ENCODE results near the gene PRR15L. TPM values are rescaled to one million over a fixed set of nuclear protein-coding genes. Genes with fewer than 3 reads are reported as not detected.

PRR15L gene
- total RNA-seq, 2 donors from 2014 or later, result 0.57 to 0.60 TPM

- WGBS, 2 experiments (ENCODE audit: insufficient coverage in 1 of 2, insufficient read length in 1 of 2), result 92 to 95% methylated on average over 3 to 4 of the region's 4 CpGs
- peaks cover 23% of the 10 kb centered on the region for H3K4me1 ChIP-seq (ENCODE audit: control insufficient read depth, insufficient read depth, low read length)
- peaks cover 38% of the 10 kb centered on the region for H3K4me1 Mint-ChIP-seq
These were observed 37.0 kb upstream of the PRR15L start for GRCh38 chr17:47994724-47995123.

GRCh38 chr17:47993964-47994363 lies 36.3 kb upstream of the PRR15L start:
- Mint-ChIP-seq H3K36me3 (ENCODE audit: low read depth) (no peaks in the 10 kb centered on the region), H3K4me1 (peaks cover 41% of the 10 kb centered on the region), H3K9me3 (no peaks in the 10 kb centered on the region), H3K4me3 (no peak overlapping the region), H3K27ac (no peak overlapping the region), H3K27me3 (ENCODE audit: insufficient read depth) (no peaks in the 10 kb centered on the region)
- H3K4me1 ChIP-seq (ENCODE audit: control insufficient read depth, insufficient read depth, low read length), result peaks cover 23% of the 10 kb centered on the region
- DNase-seq, result no peak
- no peaks in the 10 kb centered on the region for H3K36me3 ChIP-seq (ENCODE audit: control insufficient read depth, insufficient read depth, low read length)
- H3K9ac ChIP-seq (ENCODE audit: extremely low read depth, low read length, poor library complexity, severe bottlenecking), result no peak overlapping the region
- peak overlapping the region; percentile 91 for H3K27ac ChIP-seq (ENCODE audit: low read depth, low read length)
- H3K4me3 ChIP-seq (ENCODE audit: low read length), result no peak overlapping the region
- WGBS, 2 experiments (ENCODE audit: insufficient coverage in 1 of 2, insufficient read length in 1 of 2), result 90 to 93% methylated on average over 5 of the region's 5 CpGs
- H3K9me3 ChIP-seq (ENCODE audit: control insufficient read depth, low read length), result no peaks in the 10 kb centered on the region
- no peak for TF ChIP-seq CTCF (conservative IDR thresholded peaks at IDR 0.05)
- H3K27me3 ChIP-seq (ENCODE audit: control insufficient read depth, insufficient read depth, low read length, poor library complexity, severe bottlenecking), result no peaks in the 10 kb centered on the region

More at GRCh38 chr17:47994724-47995123, 37.0 kb upstream of the PRR15L start:
- Mint-ChIP-seq H3K27ac (no peak overlapping the region), H3K9me3 (no peaks in the 10 kb centered on the region), H3K27me3 (ENCODE audit: insufficient read depth) (no peaks in the 10 kb centered on the region), H3K4me3 (no peak overlapping the region), H3K36me3 (ENCODE audit: low read depth) (no peaks in the 10 kb centered on the region)
- no peak for DNase-seq
- Histone ChIP-seq H3K27me3 (ENCODE audit: control insufficient read depth, insufficient read depth, low read length, poor library complexity, severe bottlenecking) (no peaks in the 10 kb centered on the region), H3K36me3 (ENCODE audit: control insufficient read depth, insufficient read depth, low read length) (no peaks in the 10 kb centered on the region), H3K9ac (ENCODE audit: extremely low read depth, low read length, poor library complexity, severe bottlenecking) (no peak overlapping the region), H3K27ac (ENCODE audit: low read depth, low read length) (peak overlapping the region; percentile 91), H3K9me3 (ENCODE audit: control insufficient read depth, low read length) (no peaks in the 10 kb centered on the region), H3K4me3 (ENCODE audit: low read length) (no peak overlapping the region)
- TF ChIP-seq CTCF (conservative IDR thresholded peaks at IDR 0.05), result no peak

GRCh38 chr17:47993031-47993564 lies 35.4 kb upstream of the PRR15L start:
- no peak overlapping the region for H3K4me3 ChIP-seq (ENCODE audit: low read length)
- no peak overlapping the region for H3K9ac ChIP-seq (ENCODE audit: extremely low read depth, low read length, poor library complexity, severe bottlenecking)
- 83 to 94% methylated on average over 2 to 8 of the region's 9 CpGs for WGBS, 2 experiments (ENCODE audit: insufficient coverage in 1 of 2, insufficient read length in 1 of 2)
- no peaks in the 10 kb centered on the region for H3K27me3 Mint-ChIP-seq (ENCODE audit: insufficient read depth)
- H3K9me3 ChIP-seq (ENCODE audit: control insufficient read depth, low read length), result no peaks in the 10 kb centered on the region
- peak overlapping the region; percentile 60 for H3K27ac ChIP-seq (ENCODE audit: low read depth, low read length)
- H3K4me1 ChIP-seq (ENCODE audit: control insufficient read depth, insufficient read depth, low read length), result peaks cover 23% of the 10 kb centered on the region
- H3K9me3 Mint-ChIP-seq, result no peaks in the 10 kb centered on the region
- H3K36me3 ChIP-seq (ENCODE audit: control insufficient read depth, insufficient read depth, low read length), result no peaks in the 10 kb centered on the region
- H3K27me3 ChIP-seq (ENCODE audit: control insufficient read depth, insufficient read depth, low read length, poor library complexity, severe bottlenecking), result no peaks in the 10 kb centered on the region
- no peaks in the 10 kb centered on the region for H3K36me3 Mint-ChIP-seq (ENCODE audit: low read depth)
- TF ChIP-seq CTCF (conservative IDR thresholded peaks at IDR 0.05), result no peak
- no peak overlapping the region for H3K27ac Mint-ChIP-seq
- peaks cover 46% of the 10 kb centered on the region for H3K4me1 Mint-ChIP-seq
- H3K4me3 Mint-ChIP-seq, result no peak overlapping the region
- DNase-seq, result no peak

Measured in endodermal cell (in vitro differentiated cells).